Liver (tissue), 3 donors: ENCODE results near the gene KCNMA1.

Experiments used
- CTCF ChIP-seq: fragments of 150-350 bp; IDR thresholded peaks from 2 replicates; pipeline ENCODE4 v1.5.1; 2017; ENCODE audit warnings: improper control_type of control experiment, low read depth, low read length; ENCODE audit not compliant: missing input control
- GABPA ChIP-seq, 2 donors: IDR thresholded peaks in 1 of 2; conservative IDR thresholded peaks in 1 of 2; 2 replicates each; pipeline ENCODE4 v1.6.1; 2016; ENCODE audit warnings: antibody characterized with exemption in 2 of 2, mild to moderate bottlenecking in 1 of 2, moderate library complexity in 1 of 2
- HNF4A ChIP-seq, 2 donors: conservative IDR thresholded peaks; 2 replicates each; pipeline ENCODE4 v1.6.1; 2016; ENCODE audit warnings: antibody characterized with exemption in 2 of 2, mild to moderate bottlenecking in 2 of 2
- HNF4G ChIP-seq: IDR thresholded peaks from 2 replicates; pipeline ENCODE4 v1.6.1; 2016; ENCODE audit warnings: antibody characterized with exemption
- JUND ChIP-seq, 2 donors: IDR thresholded peaks; 2 replicates each; pipeline ENCODE4 v1.6.1; 2016; ENCODE audit warnings: antibody characterized with exemption in 2 of 2
- MAX ChIP-seq: IDR thresholded peaks from 2 replicates; pipeline ENCODE4 v1.6.1; 2016; ENCODE audit warnings: antibody characterized with exemption
- RAD21 ChIP-seq, 2 donors: IDR thresholded peaks; 2 replicates each; pipeline ENCODE4 v1.6.1; 2016; ENCODE audit warnings: antibody characterized with exemption in 2 of 2, mild to moderate bottlenecking in 2 of 2
- REST ChIP-seq: IDR thresholded peaks from 2 replicates; pipeline ENCODE4 v1.6.1; 2016; ENCODE audit warnings: antibody characterized with exemption, mild to moderate bottlenecking
- SP1 ChIP-seq: IDR thresholded peaks from 2 replicates; pipeline ENCODE4 v1.6.1; 2018; ENCODE audit warnings: antibody characterized with exemption, mild to moderate bottlenecking
- TAF1 ChIP-seq: conservative IDR thresholded peaks from 2 replicates; pipeline ENCODE4 v1.6.1; 2016; ENCODE audit warnings: antibody characterized with exemption, mild to moderate bottlenecking
- YY1 ChIP-seq: IDR thresholded peaks from 2 replicates; pipeline ENCODE4 v1.6.1; 2016; ENCODE audit warnings: antibody characterized with exemption, mild to moderate bottlenecking
- ZBTB33 ChIP-seq: IDR thresholded peaks from 2 replicates; pipeline ENCODE4 v1.6.1; 2016; ENCODE audit warnings: antibody characterized with exemption
- donor health status: healthy.
- donor health status: healthy.

- TF ChIP-seq CTCF, result no peak
- TF ChIP-seq ZBTB33, result no peak
- no peak for TF ChIP-seq REST
- no peak for TF ChIP-seq SP1
- no peak for TF ChIP-seq JUND (IDR thresholded peaks at IDR 0.05)
- no peak for TF ChIP-seq YY1
- TF ChIP-seq RAD21 (IDR thresholded peaks at IDR 0.05), result no peak
- TF ChIP-seq MAX, result no peak
- TF ChIP-seq HNF4A (conservative IDR thresholded peaks at IDR 0.05), result no peak
- TF ChIP-seq GABPA (IDR thresholded peaks at IDR 0.05 in 1 of 2, conservative IDR thresholded peaks at IDR 0.05 in 1 of 2), result no peak
- no peak for TF ChIP-seq HNF4G
- no peak for TF ChIP-seq TAF1
Observed at GRCh38 chr10:77604063-77604462, 33.5 kb downstream of the KCNMA1 start.
